H9 (cell line): ENCODE data around the gene LRIG1. TPM values are rescaled to one million over a fixed set of nuclear protein-coding genes. Genes with fewer than 3 reads are reported as not detected.
A peak's percentile ranks its signal among the peaks of the same experiment; 100 is the strongest.

Source experiments
- DNase-seq: peaks from one replicate; pipeline ENCODE4 v3.0.0-alpha.2; 2017
- H2AFZ ChIP-seq: one replicate; pipeline ENCODE4 v1.6.1; 2013; ENCODE audit warnings: mild to moderate bottlenecking, low read length, control low read depth, moderate library complexity
- H2AK5ac ChIP-seq: 2 replicates; pipeline ENCODE4 v1.6.1; 2013; ENCODE audit warnings: low read length, control low read depth, mixed read lengths; ENCODE audit not compliant: insufficient read length
- H2BK120ac ChIP-seq: one replicate; pipeline ENCODE4 v1.6.1; 2013; ENCODE audit warnings: low read depth, mild to moderate bottlenecking, low read length, control low read depth, inconsistent platforms; ENCODE audit not compliant: poor library complexity, severe bottlenecking
- H2BK12ac ChIP-seq: 2 replicates; pipeline ENCODE4 v1.6.1; 2013; ENCODE audit warnings: low read length, control low read depth, mixed read lengths, low read depth; ENCODE audit not compliant: insufficient read length
- H2BK15ac ChIP-seq: 2 replicates; pipeline ENCODE4 v1.6.1; 2013; ENCODE audit warnings: low read depth, low read length, control low read depth
- H2BK20ac ChIP-seq: one replicate; pipeline ENCODE4 v1.6.1; 2013; ENCODE audit warnings: low read depth, mild to moderate bottlenecking, low read length, control low read depth, inconsistent platforms; ENCODE audit not compliant: poor library complexity, severe bottlenecking
- H2BK5ac ChIP-seq: 2 replicates; pipeline ENCODE4 v1.6.1; 2013; ENCODE audit warnings: low read length, control low read depth, mixed read lengths; ENCODE audit not compliant: insufficient read length
- H3K14ac ChIP-seq: 2 replicates; pipeline ENCODE4 v1.6.1; 2013; ENCODE audit warnings: low read length, control low read depth; ENCODE audit not compliant: insufficient read depth
- H3K18ac ChIP-seq: 2 replicates; pipeline ENCODE4 v1.6.1; 2013; ENCODE audit warnings: low read depth, mild to moderate bottlenecking, mixed read lengths, low read length, control low read depth; ENCODE audit not compliant: insufficient read length
- H3K23ac ChIP-seq: 2 replicates; pipeline ENCODE4 v1.6.1; 2013; ENCODE audit warnings: low read length, control low read depth, mixed read lengths, low read depth; ENCODE audit not compliant: insufficient read length
- H3K23me2 ChIP-seq: 2 replicates; pipeline ENCODE4 v1.6.1; 2013; ENCODE audit warnings: low read depth, mild to moderate bottlenecking, mixed read lengths, low read length, control low read depth; ENCODE audit not compliant: insufficient read length, poor library complexity, severe bottlenecking
- H3K27ac ChIP-seq: 2 replicates; pipeline ENCODE4 v1.5.1; 2013; ENCODE audit warnings: low read length, control low read depth, mixed read lengths, low read depth; ENCODE audit not compliant: insufficient read length
- H3K27me3 ChIP-seq: 2 replicates; pipeline ENCODE4 v1.6.1; 2013; ENCODE audit warnings: low read length, control low read depth, inconsistent platforms; ENCODE audit not compliant: insufficient read depth
- H3K4ac ChIP-seq: 2 replicates; pipeline ENCODE4 v1.6.1; 2013; ENCODE audit warnings: low read depth, mild to moderate bottlenecking, control low read depth, inconsistent platforms, low read length, moderate library complexity
- H3K4me1 ChIP-seq: 2 replicates; pipeline ENCODE4 v1.6.1; 2013; ENCODE audit warnings: low read length, control low read depth, inconsistent platforms; ENCODE audit not compliant: insufficient read depth
- H3K4me2 ChIP-seq: 2 replicates; pipeline ENCODE4 v1.6.1; 2013; ENCODE audit warnings: low read length, control low read depth, mixed read lengths; ENCODE audit not compliant: insufficient read length, insufficient read depth
- H3K56ac ChIP-seq: 2 replicates; pipeline ENCODE4 v1.6.1; 2013; ENCODE audit warnings: low read depth, mild to moderate bottlenecking, mixed read lengths, low read length, control low read depth; ENCODE audit not compliant: insufficient read length
- H3K79me1 ChIP-seq: 2 replicates; pipeline ENCODE4 v1.6.1; 2013; ENCODE audit warnings: low read depth, mild to moderate bottlenecking, moderate library complexity, low read length, control low read depth, inconsistent platforms; ENCODE audit not compliant: insufficient read depth, poor library complexity, severe bottlenecking
- H3K79me2 ChIP-seq: 2 replicates; pipeline ENCODE4 v1.6.1; 2013; ENCODE audit warnings: low read length, control low read depth, inconsistent platforms; ENCODE audit not compliant: insufficient read depth
- H3K9ac ChIP-seq: 2 replicates; pipeline ENCODE4 v1.6.1; 2013; ENCODE audit warnings: low read length, control low read depth, mixed read lengths; ENCODE audit not compliant: insufficient read length; ENCODE audit errors: extremely low read depth
- H3K9me3 ChIP-seq: one replicate; pipeline ENCODE4 v1.6.1; 2013; ENCODE audit warnings: low read depth, low read length, inconsistent platforms; ENCODE audit not compliant: control insufficient read depth
- H3T11ph ChIP-seq: one replicate; pipeline ENCODE4 v1.6.1; 2013; ENCODE audit warnings: mild to moderate bottlenecking, low read length, control low read depth, inconsistent platforms
- H4K20me1 ChIP-seq: one replicate; pipeline ENCODE4 v1.6.1; 2013; ENCODE audit not compliant: control insufficient read depth, insufficient read length, insufficient read depth
- H4K5ac ChIP-seq: 2 replicates; pipeline ENCODE4 v1.6.1; 2013; ENCODE audit warnings: low read depth, mild to moderate bottlenecking, mixed read lengths, low read length, control low read depth; ENCODE audit not compliant: insufficient read length
- H4K8ac ChIP-seq: replicated peaks from 2 replicates; pipeline ENCODE4 v1.6.1; 2013; ENCODE audit warnings: low read length, control low read depth, mixed read lengths, low read depth; ENCODE audit not compliant: insufficient read length
- H4K91ac ChIP-seq: 2 replicates; pipeline ENCODE4 v1.6.1; 2013; ENCODE audit warnings: low read depth, mild to moderate bottlenecking, moderate library complexity, mixed read lengths, low read length, control low read depth; ENCODE audit not compliant: insufficient read length
- H3K27ac Mint-ChIP-seq, 3 experiments: 2 replicates in 2 of 3; 3 replicates in 1 of 3; pipeline ENCODE4 v1.8.0; 2020 to 2021; ENCODE audit warnings: mixed read lengths in 3 of 3, mild to moderate bottlenecking in 1 of 3, moderate library complexity in 1 of 3
- H3K27me3 Mint-ChIP-seq: 2 replicates; pipeline ENCODE4 v1.8.0; 2021; ENCODE audit warnings: low read depth, mild to moderate bottlenecking, moderate library complexity, mixed read lengths
- H3K36me3 Mint-ChIP-seq, 3 experiments: 2 replicates in 2 of 3; 3 replicates in 1 of 3; pipeline ENCODE4 v1.8.0; 2020 to 2021; ENCODE audit warnings: low read depth in 3 of 3, mixed read lengths in 3 of 3; ENCODE audit not compliant: insufficient read depth in 1 of 3
- H3K4me1 Mint-ChIP-seq, 2 experiments: 2 replicates each; pipeline ENCODE4 v1.8.0; 2020; ENCODE audit warnings: mixed read lengths in 2 of 2
- H3K4me3 Mint-ChIP-seq, 2 experiments: 2 replicates in 1 of 2; 3 replicates in 1 of 2; pipeline ENCODE4 v1.8.0; 2020 to 2021; ENCODE audit warnings: mild to moderate bottlenecking in 2 of 2, mixed read lengths in 2 of 2, moderate library complexity in 1 of 2
- H3K9me3 Mint-ChIP-seq, 2 experiments: 2 replicates in 1 of 2; 3 replicates in 1 of 2; pipeline ENCODE4 v1.8.0; 2020; ENCODE audit warnings: mild to moderate bottlenecking in 2 of 2, mixed read lengths in 2 of 2, moderate library complexity in 1 of 2
- CTCF ChIP-seq: fragments of 200-600 bp; sonication (generic); conservative IDR thresholded peaks from 3 replicates; pipeline ENCODE4 v1.8.0; 2021; ENCODE audit warnings: antibody characterized with exemption, mild to moderate bottlenecking
- WGBS: extraction: QIAGEN DNeasy Blood & Tissue Kit; methylation state at CpG from one replicate; pipeline ENCODE4 v1.1.7; 2013; ENCODE audit warnings: missing lambda C conversion rate, low lambda C conversion rate, mixed read lengths; ENCODE audit not compliant: insufficient read length; ENCODE audit errors: extremely low coverage; 5-methylcytosine and 5-hydroxymethylcytosine counted together
- total RNA-seq: library from RNA; stranded (reverse); gene quantifications from 2 replicates; pipeline ENCODE4 v1.2.1, GENCODE V29; 2021

LRIG1 gene
- total RNA-seq, 1 experiment from 2014 or later: 70.3 TPM

DNA sequence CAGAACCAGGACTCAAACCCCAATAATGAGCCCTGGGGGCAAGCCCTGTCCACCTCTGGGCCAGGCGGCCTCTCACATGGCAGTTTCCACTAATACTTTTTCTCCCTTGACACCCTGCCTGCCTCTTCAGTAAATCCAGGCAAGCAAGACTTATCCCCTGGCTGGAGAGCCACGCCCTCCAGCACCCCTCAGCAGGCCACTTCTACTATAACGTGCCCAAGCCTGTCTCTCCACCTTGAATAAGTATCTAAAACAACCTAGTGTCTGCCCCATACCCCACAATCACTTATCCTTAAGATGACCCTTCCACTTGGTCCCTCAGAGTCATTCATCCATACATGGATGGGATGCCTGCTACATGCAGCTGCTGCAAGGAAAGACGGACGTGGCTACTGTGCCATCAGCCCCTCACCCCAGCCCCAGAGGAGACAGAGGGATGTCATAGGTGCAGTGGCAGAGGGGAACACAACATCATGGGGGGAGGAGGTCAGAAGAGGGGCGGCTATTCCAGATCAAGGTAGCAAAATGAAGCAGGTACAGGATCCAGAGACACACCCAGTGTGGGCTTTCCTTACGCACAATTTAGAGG, 63.4 kb downstream of the LRIG1 start:
- Mint-ChIP-seq H3K36me3 (peaks cover 26 to 59% (median 37%) of the 10 kb centered on the region in 3 experiments), H3K27me3 (no peaks in the 10 kb centered on the region; the same call in 1 of the 2 replicates), H3K9me3 (no peaks in the 10 kb centered on the region; a peak in 1 of 5 replicates), H3K4me3 (peak overlapping the region in 1 of 2 experiments; percentile 57; a peak in 1 of 5 replicates), H3K4me1 (peaks cover 77 to 79% of the 10 kb centered on the region in 2 experiments), H3K27ac (peak overlapping the region; percentile 5 to 66 (median 38); a peak in 5 of 7 replicates)
- no peak overlapping the region for H4K8ac ChIP-seq
- no peak for TF ChIP-seq CTCF
- H2BK120ac ChIP-seq: no peak overlapping the region
- no peak overlapping the region for H3K4ac ChIP-seq
- peaks cover under 1% of the 10 kb centered on the region for H3K23me2 ChIP-seq
- H3K27ac ChIP-seq: no peak overlapping the region
- H3K9ac ChIP-seq: no peak overlapping the region
- H4K91ac ChIP-seq: no peak overlapping the region
- no peaks in the 10 kb centered on the region for H4K20me1 ChIP-seq
- H3K18ac ChIP-seq: no peak overlapping the region
- no peak for DNase-seq
- H3K79me2 ChIP-seq: peaks cover 44% of the 10 kb centered on the region; the same call in 1 of the 2 replicates
- no peak overlapping the region for H2BK15ac ChIP-seq
- H3K23ac ChIP-seq: no peak overlapping the region
- H2AFZ ChIP-seq: no peak overlapping the region
- H3K27me3 ChIP-seq: no peaks in the 10 kb centered on the region
- peaks cover 5% of the 10 kb centered on the region for H3K79me1 ChIP-seq
- H3K14ac ChIP-seq: no peak overlapping the region; the same call in 1 of the 2 replicates
- H2BK12ac ChIP-seq: no peak overlapping the region
- peaks cover 26% of the 10 kb centered on the region for H3K4me1 ChIP-seq
- no peak overlapping the region for H2BK5ac ChIP-seq
- no peaks in the 10 kb centered on the region for H3K9me3 ChIP-seq
- H4K5ac ChIP-seq: no peak overlapping the region
- WGBS: no CpG with 5 or more reads among the region's 7 CpGs
- H3T11ph ChIP-seq: no peak overlapping the region
- no peak overlapping the region for H2AK5ac ChIP-seq
- H3K4me2 ChIP-seq: no peak overlapping the region
- no peak overlapping the region for H3K56ac ChIP-seq
- H2BK20ac ChIP-seq: no peak overlapping the region
